DOHH2 (cell line): ENCODE measurements around the gene SLX4IP.

ENCODE experiments used
- H3F3A ChIP-seq: fragments of 200-600 bp; sonication (generic), shearing (Covaris generic); 2 replicates; pipeline ENCODE4 v1.6.0; 2016; ENCODE audit warnings: antibody characterized with exemption, mild to moderate bottlenecking; ENCODE audit not compliant: control insufficient read depth, insufficient read depth
- H3K27ac ChIP-seq: fragments of 200-600 bp; sonication (generic); 2 replicates; pipeline ENCODE4 v1.5.1; 2014; ENCODE audit warnings: low read depth, mild to moderate bottlenecking, low read length, moderate library complexity
- H3K27me3 ChIP-seq: fragments of 200-600 bp; sonication (generic); 2 replicates; pipeline ENCODE4 v1.6.1; 2014; ENCODE audit warnings: mild to moderate bottlenecking, low read length, mixed read lengths; ENCODE audit not compliant: control insufficient read depth
- H3K36me3 ChIP-seq: fragments of 200-600 bp; sonication (generic); 2 replicates; pipeline ENCODE4 v1.6.1; 2014; ENCODE audit warnings: mild to moderate bottlenecking, low read length, moderate library complexity, mixed read lengths; ENCODE audit not compliant: control insufficient read depth
- H3K4me1 ChIP-seq: fragments of 200-600 bp; sonication (generic); 2 replicates; pipeline ENCODE4 v1.6.1; 2014; ENCODE audit warnings: mild to moderate bottlenecking, low read length, mixed read lengths; ENCODE audit not compliant: control insufficient read depth
- H3K4me2 ChIP-seq: fragments of 200-600 bp; sonication (generic); 2 replicates; pipeline ENCODE4 v1.6.0; 2014; ENCODE audit warnings: mild to moderate bottlenecking, low read length, moderate library complexity
- H3K4me3 ChIP-seq: fragments of 200-600 bp; sonication (generic); 2 replicates; pipeline ENCODE4 v1.5.1; 2014; ENCODE audit warnings: mild to moderate bottlenecking, low read length, mixed read lengths
- H3K79me2 ChIP-seq: fragments of 200-600 bp; sonication (generic); 2 replicates; pipeline ENCODE4 v1.6.1; 2014; ENCODE audit warnings: mild to moderate bottlenecking, low read length, mixed read lengths; ENCODE audit not compliant: control insufficient read depth
- H3K9me2 ChIP-seq: fragments of 200-600 bp; sonication (generic); replicated peaks from 2 replicates; pipeline ENCODE4 v1.6.1; 2014; ENCODE audit warnings: mild to moderate bottlenecking, low read length, mixed read lengths; ENCODE audit not compliant: control insufficient read depth
- H3K9me3 ChIP-seq: fragments of 200-600 bp; sonication (generic); 2 replicates; pipeline ENCODE4 v1.6.1; 2014; ENCODE audit warnings: antibody characterized with exemption, low read length, mixed read lengths; ENCODE audit not compliant: control insufficient read depth, insufficient read depth
- H4K20me1 ChIP-seq: fragments of 200-600 bp; sonication (generic); 2 replicates; pipeline ENCODE4 v1.6.0; 2014; ENCODE audit warnings: low read depth, mild to moderate bottlenecking, antibody characterized with exemption, low read length, moderate library complexity; ENCODE audit not compliant: control insufficient read depth, insufficient read depth
- EZH2phosphoT487 ChIP-seq: fragments of 200-600 bp; sonication (generic); IDR thresholded peaks from 2 replicates; pipeline ENCODE4 v1.6.1; 2017; ENCODE audit warnings: borderline replicate concordance, mild to moderate bottlenecking, antibody characterized with exemption, low read length, moderate library complexity, mixed read lengths
- TF ChIP-seq, protein P1 (sequence below): fragments of 200-600 bp; sonication (generic); IDR thresholded peaks from one replicate; pipeline ENCODE4 v1.5.1; 2014; ENCODE audit warnings: antibody characterized with exemption, mild to moderate bottlenecking, low read depth, low read length; ENCODE audit not compliant: poor library complexity, severe bottlenecking

Gene SLX4IP

GRCh38 chr20:10642856-10643559, 207.9 kb downstream of the SLX4IP start:
- no peak for TF ChIP-seq EZH2phosphoT487
- TF ChIP-seq, protein P1, sequence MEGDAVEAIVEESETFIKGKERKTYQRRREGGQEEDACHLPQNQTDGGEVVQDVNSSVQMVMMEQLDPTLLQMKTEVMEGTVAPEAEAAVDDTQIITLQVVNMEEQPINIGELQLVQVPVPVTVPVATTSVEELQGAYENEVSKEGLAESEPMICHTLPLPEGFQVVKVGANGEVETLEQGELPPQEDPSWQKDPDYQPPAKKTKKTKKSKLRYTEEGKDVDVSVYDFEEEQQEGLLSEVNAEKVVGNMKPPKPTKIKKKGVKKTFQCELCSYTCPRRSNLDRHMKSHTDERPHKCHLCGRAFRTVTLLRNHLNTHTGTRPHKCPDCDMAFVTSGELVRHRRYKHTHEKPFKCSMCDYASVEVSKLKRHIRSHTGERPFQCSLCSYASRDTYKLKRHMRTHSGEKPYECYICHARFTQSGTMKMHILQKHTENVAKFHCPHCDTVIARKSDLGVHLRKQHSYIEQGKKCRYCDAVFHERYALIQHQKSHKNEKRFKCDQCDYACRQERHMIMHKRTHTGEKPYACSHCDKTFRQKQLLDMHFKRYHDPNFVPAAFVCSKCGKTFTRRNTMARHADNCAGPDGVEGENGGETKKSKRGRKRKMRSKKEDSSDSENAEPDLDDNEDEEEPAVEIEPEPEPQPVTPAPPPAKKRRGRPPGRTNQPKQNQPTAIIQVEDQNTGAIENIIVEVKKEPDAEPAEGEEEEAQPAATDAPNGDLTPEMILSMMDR, result no peak

GRCh38 chr20:10643560-10643873, 208.4 kb downstream of the SLX4IP start:
- TF ChIP-seq, protein P1, result no peak
- TF ChIP-seq EZH2phosphoT487, result no peak
- Histone ChIP-seq H3K27me3 (no peaks in the 10 kb centered on the region), H3K4me1 (no peaks in the 10 kb centered on the region), H3F3A (no peaks in the 10 kb centered on the region), H3K4me3 (no peak overlapping the region), H3K4me2 (no peak overlapping the region), H3K27ac (no peak overlapping the region), H3K79me2 (no peaks in the 10 kb centered on the region), H3K36me3 (no peaks in the 10 kb centered on the region), H4K20me1 (no peaks in the 10 kb centered on the region), H3K9me3 (no peaks in the 10 kb centered on the region), H3K9me2 (no peaks in the 10 kb centered on the region)

More at GRCh38 chr20:10642856-10643559, 207.9 kb downstream of the SLX4IP start:
- no peak overlapping the region for H3K4me2 ChIP-seq
- no peak overlapping the region for H3K27ac ChIP-seq
- H3K4me1 ChIP-seq, result no peaks in the 10 kb centered on the region
- H3K27me3 ChIP-seq, result no peaks in the 10 kb centered on the region
- no peaks in the 10 kb centered on the region for H4K20me1 ChIP-seq
- H3F3A ChIP-seq, result no peaks in the 10 kb centered on the region
- H3K4me3 ChIP-seq, result no peak overlapping the region
- no peaks in the 10 kb centered on the region for H3K36me3 ChIP-seq
- no peaks in the 10 kb centered on the region for H3K9me3 ChIP-seq
- no peaks in the 10 kb centered on the region for H3K79me2 ChIP-seq
- no peaks in the 10 kb centered on the region for H3K9me2 ChIP-seq

GRCh38 chr20:10644458-10645204, 209.5 kb downstream of the SLX4IP start:
- Histone ChIP-seq H3K4me2 (no peak overlapping the region), H3K9me3 (no peaks in the 10 kb centered on the region), H4K20me1 (no peaks in the 10 kb centered on the region), H3K9me2 (no peaks in the 10 kb centered on the region), H3K79me2 (no peaks in the 10 kb centered on the region), H3K4me3 (no peak overlapping the region), H3F3A (no peaks in the 10 kb centered on the region), H3K27me3 (no peaks in the 10 kb centered on the region), H3K4me1 (no peaks in the 10 kb centered on the region), H3K27ac (no peak overlapping the region), H3K36me3 (no peaks in the 10 kb centered on the region)
- TF ChIP-seq EZH2phosphoT487, result no peak
- TF ChIP-seq, protein P1, result no peak
